Upper lobe of left lung (tissue), 4 donors: ENCODE measurements around the gene HOXC6.

Source experiments
- CTCF ChIP-seq, 6 experiments: fragments of 450-650 bp in 4 of 6; fragments of 200-600 bp in 2 of 6; sonication (generic) in 2 of 6; IDR thresholded peaks; one replicate each; pipeline ENCODE4 v1.5.1; 2016 to 2019; ENCODE audit warnings: antibody characterized with exemption in 6 of 6
- EP300 ChIP-seq, 4 donors: sonication (generic); formaldehyde crosslinking; IDR thresholded peaks; one replicate each; pipeline ENCODE4 v1.5.1; 2017; ENCODE audit warnings: antibody characterized with exemption in 4 of 4, control low read depth in 2 of 4

GRCh38 chr12:54033980-54034784 lies 5.9 kb downstream of the HOXC6 start:
- TF ChIP-seq CTCF (IDR thresholded peaks at IDR 0.05) = no peak
- TF ChIP-seq EP300 (IDR thresholded peaks at IDR 0.05) = no peak
